Measurements from ENCODE around the gene FEM1A. TPM values are rescaled to one million over a fixed set of nuclear protein-coding genes. Genes with fewer than 3 reads are reported as not detected.

Gene FEM1A
- total and polyA plus RNA-seq, 2 of the 8 experiments (the other 6 are each of a cell fraction or from before 2014, with no cell fraction given), result 6.7 to 16.1 TPM

- ChIA-PET CTCF (ENCODE audit: partially characterized antibody) (interaction anchor here (0.6 to 7.0 kb wide), 7 partner anchors 12 to 383 kb away, joined by 3 to 100 read pairs (median 7); partner anchors contain the start of gene PLIN3), POLR2A (ENCODE audit: partially characterized antibody) (no interaction called here)
- Histone ChIP-seq H2BK15ac (ENCODE audit: low read length) (no peak overlapping the region), H3K4me1 (replicated peaks in 1 of 4; ENCODE audit: control insufficient read depth in 3 of 4, insufficient read depth in 4 of 4, low read length in 3 of 4) (no peaks in the 10 kb centered on the region), H3K79me1 (ENCODE audit: low read depth, low read length) (no peaks in the 10 kb centered on the region), H3K23ac (ENCODE audit: insufficient read length) (no peak overlapping the region), H4K5ac (ENCODE audit: insufficient read length, low read depth, low read length) (no peak overlapping the region), H2BK12ac (ENCODE audit: low read depth, low read length) (no peak overlapping the region), H2AK5ac (ENCODE audit: low read depth, low read length) (no peak overlapping the region), H2BK20ac (ENCODE audit: low read length) (no peak overlapping the region), H3K4ac (replicated peaks; ENCODE audit: insufficient read length, low read depth, low read length) (no peak overlapping the region), H3K27me3 (replicated peaks in 1 of 4; ENCODE audit: control insufficient read depth in 3 of 4, extremely low read depth in 1 of 4, insufficient read depth in 3 of 4, low read length in 3 of 4) (no peaks in the 10 kb centered on the region), H3K27ac (ENCODE audit: low read depth, low read length) (no peak overlapping the region), H3K18ac (ENCODE audit: extremely low read depth, low read length) (no peak overlapping the region), H3K23me2 (ENCODE audit: low read depth, low read length) (no peaks in the 10 kb centered on the region), H2AFZ (ENCODE audit: low read length) (no peak overlapping the region), H4K91ac (replicated peaks; ENCODE audit: insufficient read length, low read length) (no peak overlapping the region), H3K4me3 (ENCODE audit: extremely low read depth in 1 of 4, insufficient read depth in 2 of 4, low read depth in 3 of 4, low read length in 4 of 4) (no peak overlapping the region), H2BK120ac (replicated peaks; ENCODE audit: low read depth, low read length) (no peak overlapping the region), H3K9me3 (ENCODE audit: insufficient read depth in 2 of 2, low read depth in 1 of 2, low read length in 1 of 2) (no peaks in the 10 kb centered on the region; a peak in 1 of 4 replicates), H3K4me2 (ENCODE audit: insufficient read depth in 1 of 2, low read depth in 2 of 2, low read length in 2 of 2) (no peak overlapping the region), H4K8ac (ENCODE audit: extremely low read depth, insufficient read depth, low read length) (no peak overlapping the region), H4K20me1 (replicated peaks in 1 of 2; ENCODE audit: control insufficient read depth in 1 of 2, insufficient read depth in 2 of 2, low read length in 2 of 2) (peaks cover 0 to 7% of the 10 kb centered on the region in 2 experiments), H3K14ac (ENCODE audit: insufficient read length) (no peak overlapping the region), H3K36me3 (ENCODE audit: control insufficient read depth in 2 of 4, insufficient read depth in 4 of 4, low read length in 3 of 4) (peaks cover 5 to 20% (median 13%) of the 10 kb centered on the region in 4 experiments), H3K9ac (replicated peaks in 1 of 4; ENCODE audit: extremely low read depth in 1 of 4, low read depth in 3 of 4, low read length in 3 of 4) (no peak overlapping the region), H3K79me2 (ENCODE audit: control insufficient read depth in 1 of 2, insufficient read depth in 2 of 2, low read length in 2 of 2) (no peaks in the 10 kb centered on the region), H2BK5ac (ENCODE audit: low read depth, low read length) (no peak overlapping the region), H3K56ac (replicated peaks; ENCODE audit: insufficient read length, low read depth, low read length) (no peak overlapping the region)
- no peak for DNase-seq (ENCODE audit: low read depth in 1 of 2, low spot score in 2 of 2)
- WGBS, 2 experiments (ENCODE audit: extremely low coverage in 1 of 2, insufficient coverage in 1 of 2, insufficient read length in 1 of 2, insufficient replicate concordance in 2 of 2, low coverage in 1 of 2, low lambda C conversion rate in 2 of 2, missing lambda C conversion rate in 1 of 2), result 95% methylated on average over 7 of the region's 7 CpGs; no CpG with 5 or more reads in 1 of the 2 experiments
- no peak for FAIRE-seq
- TF ChIP-seq KDM1A (IDR thresholded peaks at IDR 0.05; ENCODE audit: borderline replicate concordance, low read length) (no peak), POLR2AphosphoS5 (IDR thresholded peaks at IDR 0.05; ENCODE audit: low read depth, low read length) (no peak), RXRA (IDR thresholded peaks at IDR 0.05; ENCODE audit: insufficient read depth, low read depth, low read length) (no peak), GABPA (IDR thresholded peaks at IDR 0.05; ENCODE audit: borderline replicate concordance, insufficient read depth, low read length) (no peak), USF2 (IDR thresholded peaks at IDR 0.05; ENCODE audit: low read length) (no peak), CHD2 (IDR thresholded peaks at IDR 0.05; ENCODE audit: low read length) (no peak), TAF7 (optimal IDR thresholded peaks at IDR 0.05; ENCODE audit: borderline replicate concordance, low read depth, low read length) (no peak), E2F6 (IDR thresholded peaks at IDR 0.05) (no peak), BCL11A (IDR thresholded peaks at IDR 0.05; ENCODE audit: low read depth in 2 of 2, low read length in 2 of 2) (no peak)
Measured at GRCh38 chr19:4849019-4849418, 57.5 kb downstream of the FEM1A start.

All from H1 (cell line).